Measurements from ENCODE around the gene MLF2. TPM values are rescaled to one million over a fixed set of nuclear protein-coding genes. Genes with fewer than 3 reads are reported as not detected.

The MLF2 gene
- total RNA-seq, 2 donors from 2014 or later = 121 to 138 TPM

DNA sequence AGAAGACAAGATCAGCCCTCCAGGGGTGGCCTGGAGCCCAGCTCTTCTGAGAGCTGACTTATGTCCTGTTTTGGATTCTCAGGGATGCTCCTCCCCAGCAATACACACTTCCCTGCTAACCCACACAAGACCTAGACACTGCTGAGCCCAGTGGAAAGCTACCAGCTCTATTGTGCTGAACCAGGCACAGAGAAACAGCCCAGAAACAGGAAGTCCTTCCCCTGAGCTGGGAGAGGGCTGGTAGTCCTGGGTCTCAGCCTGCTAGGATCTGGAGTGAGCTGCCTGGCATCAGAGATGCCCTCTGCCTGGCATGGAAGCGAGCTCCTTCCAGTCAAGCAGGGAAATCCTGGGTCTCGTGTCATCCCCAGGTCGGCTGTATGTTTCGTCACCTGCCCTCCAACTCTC, 18.2 kb upstream of the MLF2 start:
- Histone ChIP-seq H3K9me3 (no peaks in the 10 kb centered on the region), H3K27me3 (no peaks in the 10 kb centered on the region), H3K4me1 (peaks cover 0 to 49% of the 10 kb centered on the region in 2 donors), H3K4me3 (no peak overlapping the region), H3K36me3 (peaks cover 6% of the 10 kb centered on the region), H3K27ac (peak overlapping the region; percentile 17 to 46)
- no peak for DNase-seq (ENCODE audit: low spot score)
- TF ChIP-seq, protein P1, sequence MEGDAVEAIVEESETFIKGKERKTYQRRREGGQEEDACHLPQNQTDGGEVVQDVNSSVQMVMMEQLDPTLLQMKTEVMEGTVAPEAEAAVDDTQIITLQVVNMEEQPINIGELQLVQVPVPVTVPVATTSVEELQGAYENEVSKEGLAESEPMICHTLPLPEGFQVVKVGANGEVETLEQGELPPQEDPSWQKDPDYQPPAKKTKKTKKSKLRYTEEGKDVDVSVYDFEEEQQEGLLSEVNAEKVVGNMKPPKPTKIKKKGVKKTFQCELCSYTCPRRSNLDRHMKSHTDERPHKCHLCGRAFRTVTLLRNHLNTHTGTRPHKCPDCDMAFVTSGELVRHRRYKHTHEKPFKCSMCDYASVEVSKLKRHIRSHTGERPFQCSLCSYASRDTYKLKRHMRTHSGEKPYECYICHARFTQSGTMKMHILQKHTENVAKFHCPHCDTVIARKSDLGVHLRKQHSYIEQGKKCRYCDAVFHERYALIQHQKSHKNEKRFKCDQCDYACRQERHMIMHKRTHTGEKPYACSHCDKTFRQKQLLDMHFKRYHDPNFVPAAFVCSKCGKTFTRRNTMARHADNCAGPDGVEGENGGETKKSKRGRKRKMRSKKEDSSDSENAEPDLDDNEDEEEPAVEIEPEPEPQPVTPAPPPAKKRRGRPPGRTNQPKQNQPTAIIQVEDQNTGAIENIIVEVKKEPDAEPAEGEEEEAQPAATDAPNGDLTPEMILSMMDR (IDR thresholded peaks at IDR 0.05) = no peak

DNA sequence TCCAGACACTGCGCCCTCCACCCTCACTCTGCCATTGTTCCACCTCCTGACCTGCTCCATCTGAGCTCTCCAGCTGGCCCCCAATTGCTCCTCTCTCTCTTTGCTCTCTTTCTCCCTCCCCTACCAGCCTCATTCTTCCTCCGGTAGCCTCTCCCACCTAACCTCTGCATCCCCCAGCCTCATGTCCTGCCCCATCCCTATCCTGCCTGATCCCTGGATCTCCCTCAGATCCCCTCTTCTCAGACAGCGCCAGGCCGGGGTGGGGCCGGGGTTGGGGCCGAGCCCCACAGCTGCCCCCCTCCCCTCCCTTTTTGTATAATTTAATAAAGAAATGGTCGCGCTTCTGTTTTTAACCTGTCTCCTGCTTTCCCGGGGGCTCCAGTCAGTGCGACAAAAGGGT, 17.7 kb upstream of the MLF2 start:
- peaks cover 6% of the 10 kb centered on the region for H3K36me3 ChIP-seq
- no peak for DNase-seq (ENCODE audit: low spot score)
- H3K4me1 ChIP-seq = peaks cover 0 to 52% of the 10 kb centered on the region in 2 donors
- no peaks in the 10 kb centered on the region for H3K9me3 ChIP-seq
- no peak overlapping the region for H3K4me3 ChIP-seq
- H3K27me3 ChIP-seq = no peaks in the 10 kb centered on the region
- TF ChIP-seq, protein P1 (IDR thresholded peaks at IDR 0.05) = no peak
- H3K27ac ChIP-seq = peak overlapping the region; percentile 17 to 46

DNA sequence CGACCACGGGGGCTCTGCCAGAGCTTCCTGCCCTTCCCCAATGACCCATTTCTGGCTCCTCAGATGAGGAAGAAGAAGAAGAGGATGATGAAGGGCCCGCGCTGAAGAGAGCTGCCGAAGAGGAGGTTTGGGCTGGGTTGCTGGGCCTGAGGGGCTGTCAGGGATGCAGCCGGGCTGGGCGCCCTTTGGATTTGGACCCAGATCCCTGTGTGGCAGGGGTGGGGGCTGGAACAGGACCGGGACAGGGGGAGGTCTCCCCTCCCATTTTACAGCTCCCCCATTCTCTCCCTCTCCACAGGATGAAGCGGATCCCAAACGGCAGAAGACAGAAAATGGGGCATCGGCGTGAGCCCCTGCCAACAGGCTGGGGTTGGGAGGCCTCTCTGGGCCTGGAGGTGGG, 17.2 kb upstream of the MLF2 start:
- peaks cover 0 to 57% of the 10 kb centered on the region in 2 donors for H3K4me1 ChIP-seq
- peaks cover 6% of the 10 kb centered on the region for H3K36me3 ChIP-seq
- H3K9me3 ChIP-seq = no peaks in the 10 kb centered on the region
- TF ChIP-seq, protein P1 (IDR thresholded peaks at IDR 0.05) = no peak
- no peak for DNase-seq (ENCODE audit: low spot score)
- H3K27me3 ChIP-seq = no peaks in the 10 kb centered on the region
- no peak overlapping the region for H3K4me3 ChIP-seq
- no peak overlapping the region for H3K27ac ChIP-seq

DNA sequence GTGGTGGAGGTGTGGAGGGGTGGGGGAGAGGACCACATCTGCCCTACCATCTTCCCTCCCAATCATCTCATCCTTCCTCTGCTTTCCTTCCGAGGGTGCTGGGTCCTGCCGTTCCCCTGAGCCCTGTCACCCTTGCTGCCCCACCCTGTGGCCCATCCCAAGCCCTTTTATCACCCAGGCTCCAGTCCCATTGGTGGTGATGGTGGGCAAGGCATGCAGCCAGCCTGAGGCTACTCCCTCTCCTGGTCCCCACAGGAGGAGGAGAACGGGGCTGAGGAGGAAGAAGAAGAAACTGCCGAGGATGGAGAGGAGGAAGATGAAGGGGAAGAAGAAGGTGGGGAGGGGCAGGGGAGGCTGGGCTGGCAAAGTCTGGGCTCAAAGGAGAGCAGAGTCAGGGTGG, 16.7 kb upstream of the MLF2 start:
- TF ChIP-seq, protein P1 (IDR thresholded peaks at IDR 0.05) = no peak
- Histone ChIP-seq H3K27me3 (no peaks in the 10 kb centered on the region), H3K4me1 (peaks cover 0 to 61% of the 10 kb centered on the region in 2 donors), H3K4me3 (no peak overlapping the region), H3K27ac (no peak overlapping the region), H3K9me3 (no peaks in the 10 kb centered on the region), H3K36me3 (peaks cover 6% of the 10 kb centered on the region)
- no peak for DNase-seq (ENCODE audit: low spot score)

DNA sequence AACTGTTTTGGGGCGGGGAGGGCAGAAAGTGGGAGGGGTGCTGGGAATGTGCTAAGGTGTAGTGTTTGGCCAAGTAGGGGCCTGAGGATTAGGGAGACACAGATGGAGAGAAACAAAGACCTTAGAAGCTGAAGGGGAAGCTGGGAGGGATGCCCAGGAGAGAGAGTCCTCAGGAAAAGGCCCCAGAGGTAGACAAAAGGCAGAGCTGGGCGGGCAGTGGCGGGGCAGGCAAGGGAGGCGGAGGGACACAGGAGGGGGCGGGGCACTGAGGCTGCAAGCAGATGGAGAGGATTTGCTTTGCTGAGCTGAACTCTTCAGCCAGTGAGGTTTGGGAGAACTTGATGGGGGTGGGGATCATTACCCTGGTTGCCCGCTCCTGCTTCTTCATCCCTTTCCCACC, 16.0 kb upstream of the MLF2 start:
- Histone ChIP-seq H3K27ac (peak overlapping the region; percentile 4 to 88), H3K9me3 (no peaks in the 10 kb centered on the region), H3K27me3 (no peaks in the 10 kb centered on the region), H3K36me3 (peaks cover 6% of the 10 kb centered on the region), H3K4me1 (peaks cover 0 to 64% of the 10 kb centered on the region in 2 donors), H3K4me3 (peak overlapping the region in 1 of 2 donors; percentile 80)
- TF ChIP-seq, protein P1 (IDR thresholded peaks at IDR 0.05) = no peak
- no peak for DNase-seq (ENCODE audit: low spot score)

DNA sequence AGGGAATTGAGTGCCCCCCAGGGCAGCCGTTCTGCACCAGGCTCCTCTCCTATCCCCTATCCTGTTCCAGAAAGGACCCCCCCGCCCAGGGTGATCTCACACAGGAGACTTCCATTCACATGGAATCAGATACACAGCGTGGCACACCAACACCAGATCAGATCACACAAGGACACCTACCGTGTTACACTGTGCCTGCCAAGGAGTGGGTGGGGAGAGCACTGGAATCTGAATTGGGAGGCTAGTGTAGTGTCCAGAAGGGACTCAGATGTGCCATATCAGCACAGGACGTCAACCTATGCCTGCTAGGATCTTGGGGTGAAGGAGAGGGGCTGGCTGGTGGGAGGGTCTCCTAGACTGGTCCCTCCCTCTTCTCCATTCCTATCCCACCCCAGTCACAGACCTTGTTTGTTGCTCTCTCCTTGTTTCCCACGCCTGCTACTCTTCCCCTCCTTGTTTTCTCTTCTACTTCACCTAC, 15.5 kb upstream of the MLF2 start:
- peaks cover 0 to 65% of the 10 kb centered on the region in 2 donors for H3K4me1 ChIP-seq

More for the DNA sequence above, 15.5 kb upstream of the MLF2 start:
- Histone ChIP-seq H3K4me3 (peak overlapping the region; percentile 72 to 80), H3K36me3 (peaks cover 6% of the 10 kb centered on the region), H3K27ac (peak overlapping the region; percentile 4 to 88), H3K27me3 (no peaks in the 10 kb centered on the region), H3K9me3 (no peaks in the 10 kb centered on the region)
- TF ChIP-seq, protein P1 (IDR thresholded peaks at IDR 0.05) = no peak
- DNase-seq (ENCODE audit: low spot score) = no peak
